ENCODE data around the gene SLAIN1. TPM values are rescaled to one million over a fixed set of nuclear protein-coding genes. Genes with fewer than 3 reads are reported as not detected.
A peak's percentile ranks its signal among the peaks of the same experiment; 100 is the strongest.

Gene SLAIN1
- total and polyA plus RNA-seq, 2 of the 13 experiments (the other 11 are each of a cell fraction or from before 2014, with no cell fraction given) = 1.2 to 4.5 TPM

- TF ChIP-seq PAXIP1 (CRISPR knock-in tag; conservative IDR thresholded peaks at IDR 0.05) (no peak), CHD2 (IDR thresholded peaks at IDR 0.05; ENCODE audit: low read depth, low read length) (no peak), ZNF275 (CRISPR knock-in tag; IDR thresholded peaks at IDR 0.05; ENCODE audit: borderline replicate concordance) (no peak), KDM5A (IDR thresholded peaks at IDR 0.05; ENCODE audit: borderline replicate concordance, low read length) (no peak), MIXL1 (CRISPR knock-in tag; IDR thresholded peaks at IDR 0.05) (no peak), CERS6 (CRISPR knock-in tag; IDR thresholded peaks at IDR 0.05) (no peak), CHCHD3 (CRISPR knock-in tag; IDR thresholded peaks at IDR 0.05) (no peak), PREB (CRISPR knock-in tag; IDR thresholded peaks at IDR 0.05) (no peak), ARNT2 (CRISPR knock-in tag; IDR thresholded peaks at IDR 0.05; ENCODE audit: low read depth) (0 out of 2 replicates have a peak, but pooled peaks have one; percentile 42), ZNF720 (CRISPR knock-in tag; IDR thresholded peaks at IDR 0.05) (no peak), HNF4A (CRISPR knock-in tag; IDR thresholded peaks at IDR 0.05) (no peak), NFE2L1 (CRISPR knock-in tag; IDR thresholded peaks at IDR 0.05; ENCODE audit: borderline replicate concordance) (no peak), ZIK1 (CRISPR knock-in tag; IDR thresholded peaks at IDR 0.05; ENCODE audit: borderline replicate concordance, low read depth) (no peak), PRMT3 (CRISPR knock-in tag; IDR thresholded peaks at IDR 0.05; ENCODE audit: borderline replicate concordance, low read depth) (no peak), GMEB1 (CRISPR knock-in tag; IDR thresholded peaks at IDR 0.05; ENCODE audit: borderline replicate concordance) (no peak), ZNF737 (CRISPR knock-in tag; IDR thresholded peaks at IDR 0.05; ENCODE audit: borderline replicate concordance) (no peak), ZNF530 (CRISPR knock-in tag; IDR thresholded peaks at IDR 0.05; ENCODE audit: low read depth) (no peak), ZSCAN12 (CRISPR knock-in tag; IDR thresholded peaks at IDR 0.05) (no peak)
Observed at GRCh38 chr13:77697217-77698103, at the start of gene SLAIN1 (continued).

Data from HepG2 (cell line).